Fibroblast of upper back skin (primary cell): Measurements from ENCODE around the gene LYSET.
"Not testable (repeated sequence)": the region's sequence is repeated elsewhere in the genome, so short reads cannot be mapped to it uniquely, and the experiment has no call there.

Experiments
- DNase-seq: peaks from one replicate; pipeline ENCODE4 v3.0.0-alpha.2; 2013

LYSET gene

GRCh38 chr14:93230539-93230938 is 45.4 kb downstream of the LYSET start:
- DNase-seq, result no peak

- peak; percentile 29 for DNase-seq
Measured at GRCh38 chr14:93231129-93231979, 46.2 kb downstream of the LYSET start.

- DNase-seq, result no peak
Measured at GRCh38 chr14:93232159-93232558, 47.0 kb downstream of the LYSET start.

- not testable (repeated sequence) for DNase-seq
Measured at GRCh38 chr14:93233078-93233477, 48.0 kb downstream of the LYSET start.

GRCh38 chr14:93234798-93235197 is 49.7 kb downstream of the LYSET start:
- peak; percentile 58 for DNase-seq
